HepG2 (cell line): ENCODE results near the gene ZNFX1. TPM values are rescaled to one million over a fixed set of nuclear protein-coding genes. Genes with fewer than 3 reads are reported as not detected.
A peak's percentile ranks its signal among the peaks of the same experiment; 100 is the strongest.

ENCODE experiments used
- AHDC1 ChIP-seq: sonication (generic); formaldehyde crosslinking; IDR thresholded peaks from 2 replicates; pipeline ENCODE4 v1.5.1; 2020; ENCODE audit warnings: mild to moderate bottlenecking, missing genetic modification reagents, borderline replicate concordance
- ATAD3A ChIP-seq: sonication (generic); formaldehyde crosslinking; IDR thresholded peaks from 2 replicates; pipeline ENCODE4 v1.4.0; 2020; ENCODE audit warnings: missing genetic modification reagents
- ESRRA ChIP-seq: sonication (generic); formaldehyde crosslinking; IDR thresholded peaks from 2 replicates; pipeline ENCODE4 v1.5.1; 2020; ENCODE audit warnings: mild to moderate bottlenecking, low read depth, missing genetic modification reagents
- HES4 ChIP-seq: sonication (generic); formaldehyde crosslinking; IDR thresholded peaks from 2 replicates; pipeline ENCODE4 v1.9.0; 2021; ENCODE audit warnings: mild to moderate bottlenecking, missing genetic modification reagents, borderline replicate concordance
- HMGXB3 ChIP-seq: sonication (generic); formaldehyde crosslinking; IDR thresholded peaks from 2 replicates; pipeline ENCODE4 v1.4.0; 2020; ENCODE audit warnings: missing genetic modification reagents, borderline replicate concordance
- KDM3A ChIP-seq: IDR thresholded peaks from 2 replicates; pipeline ENCODE4 v1.6.1; 2018; ENCODE audit warnings: low read depth, missing compliant biosample characterization
- MTA1 ChIP-seq: sonication (generic); formaldehyde crosslinking; IDR thresholded peaks from 2 replicates; pipeline ENCODE4 v1.4.0; 2020; ENCODE audit warnings: missing genetic modification reagents, mild to moderate bottlenecking, borderline replicate concordance
- ZNF563 ChIP-seq: sonication (generic); formaldehyde crosslinking; IDR thresholded peaks from 2 replicates; pipeline ENCODE4 v1.8.0; 2022; ENCODE audit warnings: mild to moderate bottlenecking, moderate library complexity, missing genetic modification reagents
- ZNF674 ChIP-seq: sonication (generic); formaldehyde crosslinking; IDR thresholded peaks from 2 replicates; pipeline ENCODE4 v1.5.0; 2020; ENCODE audit warnings: low read depth, mild to moderate bottlenecking, missing genetic modification reagents
- polyA plus RNA-seq, 8 experiments: library from polyadenylated mRNA; depleted of rRNA in 3 of 8; stranded (reverse) in 7 of 8; unstranded in 1 of 8; fragments of >200 nt; fragmentation: Illumina TruSeq in 4 of 8; extraction: Trizol in 4 of 8; gene quantifications; 2 replicates each; pipeline versions ENCODE4 v1.2.1 to v1.2.3, GENCODE V29; 2011 to 2016; ENCODE audit warnings: low read depth in 4 of 8, missing spikeins in 1 of 8, mixed read lengths in 1 of 8; ENCODE audit not compliant: insufficient read depth in 1 of 8
- total RNA-seq, 5 experiments: library from RNA; depleted of rRNA; stranded (reverse); fragments of >200 nt; fragmentation: Illumina TruSeq; extraction: Trizol; gene quantifications; 2 replicates each; pipeline ENCODE4 v1.2.3, GENCODE V29; 2016; ENCODE audit warnings: low read depth in 1 of 5

ZNFX1 gene
- total and polyA plus RNA-seq, 2 of the 13 experiments (the other 11 are each of a cell fraction or from before 2014, with no cell fraction given), result 2.9 to 11.1 TPM

GRCh38 chr20:49219091-49219923 lies 58.5 kb downstream of the ZNFX1 start, which contains the start of gene DDX27 (continued):
- peak; percentile 73; the same call in 1 of the 2 replicates for TF ChIP-seq ZNF563 (CRISPR knock-in tag)
- peak; percentile 34; the same call in 1 of the 2 replicates for TF ChIP-seq ESRRA (CRISPR knock-in tag)
- TF ChIP-seq MTA1 (CRISPR knock-in tag), result peak; percentile 88; the same call in 1 of the 2 replicates
- TF ChIP-seq ATAD3A (CRISPR knock-in tag), result no peak
- TF ChIP-seq HMGXB3 (CRISPR knock-in tag), result peak; percentile 65; the same call in 1 of the 2 replicates
- 0 out of 2 replicates have a peak, but pooled peaks have one; percentile 45 for TF ChIP-seq KDM3A
- no peak for TF ChIP-seq ZNF674 (CRISPR knock-in tag)
- no peak for TF ChIP-seq AHDC1 (CRISPR knock-in tag)
- no peak; the same call in 1 of the 2 replicates for TF ChIP-seq HES4 (CRISPR knock-in tag)
